GM21528 (cell line): ENCODE results near the gene DCAF17.
"Not testable (repeated sequence)": the region's sequence is repeated elsewhere in the genome, so short reads cannot be mapped to it uniquely, and the experiment has no call there.

Experiments used
- ATAC-seq: cut with Tn5 transposase; IDR thresholded peaks from one replicate; pipeline ENCODE4 v1.9.1; 2021; ENCODE audit warnings: mild to moderate bottlenecking, moderate library complexity; ENCODE audit not compliant: unreplicated experiment, low FRiP score

The DCAF17 gene

DNA sequence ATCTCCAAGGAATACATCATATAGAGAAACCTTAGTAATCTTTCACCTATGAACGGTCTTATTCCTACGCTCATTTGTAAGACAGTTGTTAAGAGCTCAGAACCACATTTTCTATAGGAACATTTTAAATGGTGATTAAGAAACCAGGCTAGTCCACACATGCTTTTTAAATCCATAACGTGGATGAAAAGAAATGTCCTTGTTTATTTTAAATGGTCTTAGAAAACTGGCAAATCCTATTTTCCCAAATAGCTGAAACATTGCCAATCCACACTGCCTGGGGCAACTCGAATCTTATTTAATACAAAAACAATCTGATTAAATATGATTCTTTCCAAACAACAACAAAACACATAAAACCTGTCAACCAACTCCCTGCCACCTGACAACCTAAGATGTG, 23.9 kb upstream of the DCAF17 start:
- ATAC-seq: no peak

DNA sequence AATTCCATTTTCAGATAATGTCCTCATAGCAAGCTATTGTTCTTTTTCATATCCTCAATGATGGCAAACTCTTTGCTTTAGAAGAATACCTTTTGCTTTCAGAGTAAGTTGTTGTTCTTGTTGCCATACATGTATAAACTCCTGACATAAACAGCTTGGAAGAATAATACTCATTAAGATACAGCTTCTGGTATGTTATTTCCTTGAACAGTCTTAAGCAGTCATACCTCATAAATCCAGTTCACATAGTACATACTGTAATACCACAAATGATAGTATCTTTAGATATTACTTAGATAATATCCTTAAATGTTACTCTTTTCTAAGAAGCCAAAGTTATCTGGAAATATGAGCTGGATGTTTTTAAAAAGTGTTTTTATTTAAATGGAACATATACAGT, 23.4 kb upstream of the DCAF17 start:
- ATAC-seq: no peak

DNA sequence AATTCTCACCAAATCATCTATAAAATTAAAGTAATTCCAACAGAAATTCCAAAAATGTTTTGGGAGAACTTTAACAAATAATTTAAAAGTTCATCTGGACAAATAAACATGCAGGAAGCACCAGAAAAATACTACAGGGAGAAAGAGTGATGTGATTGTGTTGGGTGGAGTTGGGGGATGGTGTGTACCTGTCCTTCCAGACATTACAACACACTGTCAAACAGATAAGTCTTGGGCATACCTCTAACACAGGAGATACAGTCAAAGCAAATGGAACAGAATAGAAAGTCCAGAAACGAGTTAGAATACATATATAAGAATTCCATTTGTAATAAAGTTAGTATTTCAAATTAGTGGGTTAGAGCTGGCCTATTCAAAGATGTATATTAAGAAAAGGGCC, 22.8 kb upstream of the DCAF17 start:
- no peak for ATAC-seq

DNA sequence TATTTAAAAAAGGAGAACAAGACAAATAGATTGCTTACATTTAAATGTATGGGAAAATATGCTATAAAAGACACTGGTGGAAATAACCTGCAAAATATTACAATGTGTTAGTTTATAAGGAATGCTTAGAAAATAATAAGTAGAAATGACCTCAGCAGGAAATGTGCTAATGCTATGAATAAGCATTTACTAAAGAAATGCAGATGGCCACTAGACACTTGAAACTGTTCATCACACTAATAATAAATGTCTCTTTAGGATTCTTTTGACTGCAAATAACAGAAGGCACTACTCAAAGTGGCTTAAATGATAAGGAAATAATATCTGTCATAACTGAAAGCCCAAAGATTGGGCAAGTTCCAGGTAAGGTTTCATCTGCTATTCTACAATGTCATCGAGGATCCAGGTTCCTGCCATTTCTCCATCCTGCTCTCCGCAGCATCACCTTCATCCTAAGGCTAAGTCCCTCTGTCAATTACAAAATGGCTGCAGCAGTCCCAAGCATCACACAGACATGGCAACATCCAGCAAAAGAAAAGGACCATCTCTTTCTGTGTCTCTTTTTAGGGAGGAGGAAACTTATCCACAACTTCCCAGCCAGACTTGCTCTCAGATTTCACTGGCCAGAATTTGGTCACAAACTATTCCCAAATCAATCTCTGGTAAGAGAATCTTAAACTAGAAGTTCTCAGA, 22.1 kb upstream of the DCAF17 start:
- no peak for ATAC-seq

DNA sequence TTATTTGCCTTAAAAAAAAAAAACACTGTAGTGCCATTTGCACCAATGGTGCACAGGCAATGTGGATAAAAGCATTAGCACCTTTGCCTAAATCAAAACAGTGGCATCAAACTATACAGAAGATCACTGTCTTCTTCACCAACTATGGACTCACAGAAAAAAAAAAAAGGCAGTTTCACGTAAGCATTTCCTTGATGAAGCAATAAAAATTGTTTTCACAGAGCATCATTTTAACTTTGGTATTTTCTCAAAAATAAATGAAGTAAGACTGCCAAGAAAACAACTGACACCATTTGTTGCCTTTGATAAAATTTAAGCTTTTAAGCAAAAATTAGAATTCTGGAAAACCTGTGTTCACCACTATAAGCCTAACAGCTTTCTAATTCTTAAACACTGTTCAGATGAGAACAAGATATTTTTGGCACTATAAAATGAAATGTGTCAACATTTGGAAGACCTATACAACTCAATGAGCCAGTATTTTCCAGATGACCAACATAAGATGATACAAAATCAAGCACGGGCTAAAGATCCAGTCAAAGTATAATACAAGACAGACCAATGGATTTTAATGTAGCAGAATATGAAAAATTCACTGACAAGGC, 21.4 kb upstream of the DCAF17 start:
- no peak for ATAC-seq

DNA sequence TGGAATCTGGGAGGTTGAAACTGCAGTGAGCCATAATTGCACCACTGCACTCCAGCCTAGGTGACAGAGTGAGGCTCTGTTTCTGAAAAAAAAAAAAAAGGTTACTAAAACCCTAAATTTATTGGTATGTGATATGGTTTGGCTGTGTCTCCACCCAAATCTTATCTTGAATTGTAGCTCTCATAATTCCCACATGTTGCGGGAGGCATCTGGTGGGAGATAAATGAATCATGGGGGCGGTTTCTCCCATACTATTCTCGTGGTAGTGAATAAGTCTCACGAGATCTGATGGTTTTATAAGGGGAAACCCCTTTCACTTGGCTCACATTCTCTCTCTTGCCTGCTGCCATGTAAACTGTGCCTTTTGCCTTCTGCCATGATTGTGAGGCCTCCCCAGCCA, 19.4 kb upstream of the DCAF17 start:
- ATAC-seq: not testable (repeated sequence)

DNA sequence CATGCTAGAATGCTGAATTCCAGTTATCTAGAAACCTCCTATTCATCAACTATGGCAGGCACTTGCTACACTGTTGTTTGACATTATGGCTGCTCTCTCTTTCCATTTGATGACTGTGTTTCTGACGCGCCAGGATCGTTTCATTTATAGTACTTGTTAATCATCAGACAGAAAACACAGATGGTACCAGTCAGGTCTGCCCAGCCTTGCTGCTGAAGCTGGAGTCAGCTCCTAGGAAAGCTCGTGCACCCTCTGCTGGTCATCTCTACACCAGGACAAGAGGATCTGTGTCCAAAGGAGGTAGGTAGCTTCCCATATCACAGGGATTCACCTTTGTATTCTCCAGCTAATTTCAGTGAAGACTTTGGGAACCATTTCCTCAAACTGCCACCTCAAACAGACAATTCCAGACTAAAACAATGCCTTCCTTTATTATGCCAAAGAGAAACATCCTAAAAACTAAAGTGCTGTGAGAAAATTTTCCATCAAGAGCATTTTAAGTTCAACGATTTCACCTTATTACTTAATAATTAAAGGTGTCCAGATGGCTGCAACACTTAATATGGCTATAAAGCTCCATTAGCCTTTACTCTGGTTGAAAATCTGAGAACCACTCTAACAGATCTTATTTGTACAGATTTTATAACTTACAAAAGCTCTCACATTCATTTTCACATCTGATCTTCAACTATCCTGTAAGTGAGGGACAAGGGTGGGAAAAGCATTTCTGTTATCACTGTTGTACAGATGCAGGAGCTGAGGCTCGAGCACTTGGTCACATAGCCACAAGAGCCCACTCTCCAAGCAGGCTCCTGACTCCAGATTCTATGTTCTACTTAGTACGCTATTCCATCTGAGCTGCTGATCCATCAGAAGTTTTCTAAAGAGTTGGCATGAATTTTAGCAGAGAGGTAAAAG, 17.8 kb upstream of the DCAF17 start:
- ATAC-seq: peak; percentile 90

DNA sequence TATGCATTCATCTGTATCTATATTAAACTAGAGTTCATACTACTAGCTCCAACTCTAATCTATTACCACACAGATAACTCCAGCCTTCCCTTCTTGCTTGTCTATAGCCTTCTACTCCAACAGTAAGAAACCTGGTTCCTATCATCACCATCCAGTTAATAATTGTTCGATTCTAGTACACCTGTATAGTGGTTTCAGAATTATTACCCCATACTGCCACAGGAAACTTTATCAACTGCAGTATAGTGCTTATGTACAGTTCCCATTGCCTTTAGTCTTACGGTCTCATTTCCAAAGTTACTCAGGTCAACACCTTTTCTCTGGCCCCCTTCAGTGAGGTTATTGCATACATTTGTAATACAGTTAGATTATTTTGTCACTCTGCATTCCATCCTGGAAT, 14.7 kb upstream of the DCAF17 start:
- no peak for ATAC-seq

DNA sequence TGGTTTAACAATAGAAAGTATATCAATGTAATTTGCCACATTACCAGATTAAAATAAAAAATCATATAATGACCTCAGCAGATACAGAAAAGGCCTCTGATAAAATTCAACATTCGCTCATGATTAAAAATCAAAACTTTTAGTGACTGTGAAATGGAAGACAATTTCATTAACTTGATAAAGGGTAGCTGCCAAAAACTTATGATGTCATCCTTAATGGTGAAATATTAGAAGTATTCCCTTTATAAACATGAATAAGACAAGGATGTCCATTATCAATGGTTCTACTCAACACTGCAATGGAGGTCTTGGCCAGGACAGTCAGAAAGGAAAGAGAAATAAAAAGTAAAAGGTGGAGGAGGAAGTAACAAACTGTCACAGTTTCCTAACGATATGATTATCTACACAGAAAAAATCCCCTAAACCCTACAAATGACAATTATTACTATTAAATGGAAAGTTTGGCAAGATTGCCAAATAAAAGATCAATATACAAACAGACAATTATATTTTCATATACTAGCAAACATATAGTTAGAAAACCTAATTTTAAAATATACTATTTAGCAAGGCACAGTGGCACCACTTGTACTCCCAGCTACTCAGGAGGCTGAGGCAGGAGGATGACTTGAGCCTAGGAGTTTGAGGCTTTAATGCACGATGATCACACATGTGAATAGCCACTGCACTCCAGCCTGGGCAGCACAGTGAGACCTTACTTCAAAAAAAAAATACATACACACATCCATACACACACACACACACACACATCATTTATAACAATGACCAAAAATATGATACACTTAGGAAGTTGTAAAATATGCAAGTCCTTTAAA, 13.1 kb upstream of the DCAF17 start:
- ATAC-seq: no peak

DNA sequence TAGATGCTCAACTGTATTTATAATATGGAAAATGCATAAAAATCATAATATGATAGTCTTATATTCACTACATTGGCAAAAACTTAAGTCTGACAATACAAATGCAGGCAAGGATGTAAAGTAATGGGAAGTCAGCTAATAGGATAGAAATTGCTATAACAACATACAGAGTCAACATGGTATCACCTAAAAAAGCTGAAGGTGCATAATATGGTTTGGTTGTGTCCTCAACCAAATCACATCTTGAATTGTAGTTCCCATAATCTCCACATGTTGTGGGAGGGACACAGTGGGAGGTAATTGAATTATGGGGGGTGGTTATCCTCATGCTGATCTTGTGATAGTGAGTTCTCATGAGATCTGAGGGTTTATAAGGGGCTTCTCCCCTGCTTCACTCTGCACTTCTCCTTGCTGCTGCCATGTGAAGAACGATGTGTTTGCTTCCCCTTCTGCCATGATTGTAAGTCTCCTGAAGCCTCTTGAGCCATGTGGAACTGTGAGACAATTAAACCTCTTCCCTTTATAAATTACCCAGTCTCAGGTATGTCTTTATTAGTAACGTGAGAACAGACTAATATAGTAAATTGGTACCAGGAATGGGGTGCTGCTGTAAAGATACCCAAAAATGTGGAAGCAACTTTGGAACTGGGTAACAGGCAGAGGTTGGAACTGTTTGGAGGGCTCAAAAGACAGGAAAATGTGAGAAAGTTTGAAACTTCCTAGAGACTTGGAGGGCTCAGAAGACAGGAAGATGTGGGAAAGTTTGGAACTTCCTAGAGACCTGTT, 11.1 kb upstream of the DCAF17 start:
- not testable (repeated sequence) for ATAC-seq

DNA sequence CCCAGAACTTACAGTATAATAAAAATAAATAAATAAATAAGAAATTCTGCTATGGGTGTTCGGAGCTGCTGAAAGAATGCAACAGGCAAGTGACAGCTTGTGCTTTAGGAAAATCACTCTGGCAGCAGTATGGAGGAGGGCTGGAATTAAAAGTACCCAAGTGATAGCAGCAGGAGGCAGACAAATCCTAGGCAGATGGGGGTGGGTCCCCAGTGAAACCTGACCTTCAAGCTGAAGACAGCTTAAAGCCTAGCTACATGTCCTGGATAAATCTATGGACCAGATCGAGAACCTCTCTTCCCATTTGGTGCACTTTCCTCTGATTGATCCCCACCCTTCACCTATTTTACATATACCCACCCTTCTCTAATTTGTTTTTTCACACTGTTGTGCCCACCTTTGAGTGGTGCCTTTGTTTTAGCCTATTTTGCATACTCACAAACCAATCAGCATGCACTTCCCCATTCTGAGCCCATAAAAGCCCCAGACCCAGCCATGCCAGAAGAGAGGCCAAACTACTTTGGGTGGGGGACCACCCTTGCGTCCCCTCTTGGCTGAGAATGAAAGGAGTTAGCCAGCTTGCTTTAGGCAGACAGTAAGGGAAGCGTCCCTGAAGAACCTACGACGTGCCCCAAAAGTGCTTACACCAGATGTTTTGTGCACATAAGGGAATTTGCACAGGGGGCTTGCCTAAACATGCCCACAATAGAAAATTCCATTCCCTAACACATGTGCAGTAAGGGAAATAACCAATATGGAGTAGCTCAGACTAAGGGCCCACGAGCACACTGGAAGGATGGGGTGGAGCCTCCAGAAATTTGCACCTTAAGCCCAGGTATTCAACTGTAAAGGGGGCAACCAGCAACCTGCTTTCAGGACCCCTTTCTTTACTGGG, 3.3 kb upstream of the DCAF17 start:
- no peak for ATAC-seq

DNA sequence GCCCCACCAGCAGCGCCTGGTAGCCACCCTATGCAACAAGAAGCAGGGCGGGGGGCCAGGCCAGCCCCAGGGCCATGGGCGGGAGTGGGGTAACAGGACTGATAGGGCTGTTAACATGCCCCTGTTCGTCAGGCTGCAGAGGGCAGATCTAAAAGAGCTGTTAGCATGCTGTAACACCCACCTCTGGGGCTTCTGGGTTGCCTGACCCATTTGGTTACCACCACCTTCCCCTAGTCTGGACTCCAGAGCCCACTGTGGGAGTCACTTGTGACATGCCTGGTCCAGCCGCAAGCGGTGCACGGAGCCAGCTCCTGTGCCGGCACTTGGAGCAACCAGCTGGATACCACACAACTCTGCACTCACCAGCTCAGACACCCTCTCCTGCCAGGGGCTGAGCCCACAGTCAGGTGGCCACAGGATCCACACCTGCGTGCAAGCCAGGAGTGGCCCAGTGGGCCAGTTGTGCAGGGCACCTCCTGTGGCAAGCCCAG, 2.3 kb upstream of the DCAF17 start:
- no peak for ATAC-seq

DNA sequence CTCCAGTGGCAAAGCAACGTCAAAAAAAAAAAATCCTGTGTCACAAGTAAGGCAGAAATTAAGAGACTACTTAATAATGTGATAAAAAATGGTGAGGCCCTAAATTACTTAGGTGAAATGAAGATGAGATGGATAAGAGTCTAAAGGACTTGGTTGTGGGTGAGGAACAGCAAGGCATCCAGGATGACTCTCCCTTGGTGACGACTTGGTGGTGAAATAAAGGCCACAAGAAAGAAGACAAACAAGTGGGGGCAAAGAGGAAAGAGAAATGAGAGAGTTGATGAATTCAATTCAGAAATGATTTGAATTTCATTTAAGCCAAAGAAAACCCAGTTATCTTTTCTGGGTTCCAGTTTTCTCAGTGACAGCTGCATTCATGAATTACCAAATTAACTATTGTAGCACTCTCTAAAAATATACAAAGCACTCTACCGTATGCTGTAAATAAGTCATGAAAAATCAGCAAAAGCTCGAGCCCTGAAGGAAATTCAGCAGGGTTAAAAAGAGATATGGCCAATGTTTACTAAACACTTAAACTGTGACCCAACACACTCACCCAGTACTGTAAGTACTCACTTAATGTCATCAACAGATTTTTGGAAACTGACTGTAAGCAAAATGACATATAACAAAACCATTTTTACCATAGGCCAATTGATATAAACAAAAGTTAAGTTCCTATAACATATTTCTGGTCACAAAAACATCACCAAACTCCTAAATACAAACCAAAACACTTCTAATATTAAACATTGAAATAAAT, 1.6 kb upstream of the DCAF17 start:
- ATAC-seq: no peak

DNA sequence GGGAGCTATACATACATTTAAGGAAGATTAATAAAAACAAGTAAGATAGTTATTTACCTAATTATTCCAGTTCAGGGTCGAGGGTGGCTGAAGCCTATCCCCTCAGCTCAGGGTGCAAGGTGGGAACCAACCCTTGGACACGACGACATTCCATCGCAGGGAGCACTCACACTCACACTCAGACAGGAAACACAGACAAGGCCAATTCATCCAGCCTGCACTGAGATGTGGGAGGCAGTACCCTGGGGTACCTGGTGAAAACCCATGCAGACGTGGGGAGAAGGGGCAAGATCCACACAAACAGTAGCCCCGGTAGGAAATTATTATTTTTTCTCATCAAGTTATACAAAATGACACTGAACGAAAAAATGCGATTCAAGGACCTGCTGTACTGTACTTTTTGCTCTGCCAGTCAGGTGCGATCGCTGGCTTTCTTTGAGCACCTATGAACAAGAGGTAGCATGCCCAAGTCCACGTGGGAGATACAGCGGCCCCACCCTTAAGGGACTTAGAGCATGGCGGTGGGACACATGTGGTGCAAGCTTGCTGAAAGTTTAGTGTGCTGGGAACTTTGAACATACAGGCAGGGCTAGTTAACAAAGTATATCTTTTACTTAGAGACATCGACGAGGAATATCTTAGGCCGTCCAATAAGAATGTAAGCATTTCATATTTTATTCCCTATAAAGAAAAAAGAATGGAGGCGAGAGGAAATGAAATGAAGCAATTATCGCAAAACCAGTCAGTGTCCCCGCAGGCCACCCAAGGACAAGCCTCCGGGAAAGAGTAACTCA, 860 bp upstream of the DCAF17 start:
- no peak for ATAC-seq

DNA sequence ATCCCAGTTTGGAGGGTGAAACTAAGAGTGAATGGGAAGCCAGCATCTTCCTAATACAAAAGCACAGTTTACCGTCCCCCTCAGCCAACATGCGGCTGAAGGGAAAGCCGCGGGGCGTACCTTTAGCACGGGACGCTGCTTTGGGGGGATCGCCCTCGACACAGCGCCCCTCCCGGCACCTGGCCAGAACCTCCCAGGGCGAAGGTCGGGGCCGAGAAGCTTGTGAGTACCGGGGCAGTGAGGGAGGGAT, 338 bp upstream of the DCAF17 start, which contains the start of gene METTL8:
TSS of gene METTL8 (minus strand) at position 228 of the 250 bp plus-strand sequence. CDS start 41,805 bp downstream, outside the sequence.
- no peak for ATAC-seq

DNA sequence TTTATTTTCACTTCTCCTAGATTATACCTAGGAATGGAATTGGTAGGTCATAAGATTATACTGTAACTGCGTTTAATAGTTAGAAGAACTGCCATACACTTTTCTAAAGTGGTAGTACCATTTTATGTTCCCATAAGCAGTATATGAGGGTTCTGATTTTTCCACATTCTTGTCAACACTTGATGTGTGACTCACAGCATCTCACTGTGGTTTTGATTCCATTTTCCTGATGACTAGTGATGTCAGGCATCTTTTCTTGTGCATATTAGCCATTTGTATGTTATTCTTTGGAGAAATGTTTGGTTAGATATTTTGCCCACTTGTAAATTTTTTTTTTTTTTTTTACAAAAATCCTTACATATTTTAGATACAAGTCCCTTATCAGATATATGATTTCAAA, 2.3 kb downstream of the DCAF17 start:
- ATAC-seq: no peak

DNA sequence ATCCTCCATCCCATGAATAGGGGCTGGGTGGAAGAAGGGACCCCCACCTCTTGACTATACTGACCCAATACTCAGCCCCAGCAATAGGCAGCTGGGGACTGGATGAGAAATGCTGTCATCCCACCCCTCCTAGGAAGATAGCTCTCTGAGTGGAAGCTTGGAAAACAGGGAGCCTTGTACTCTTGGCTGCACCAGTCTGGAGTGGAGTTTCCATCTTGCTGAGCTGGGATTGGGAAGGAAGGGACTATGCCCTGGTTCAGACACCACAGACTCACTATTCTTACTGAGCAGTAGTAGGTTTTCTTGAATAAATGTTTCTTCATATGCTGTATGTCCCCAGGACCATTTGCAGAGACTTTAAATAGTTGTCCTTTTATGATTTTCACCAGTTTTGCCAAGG, 7.4 kb downstream of the DCAF17 start:
- ATAC-seq: no peak
